ENCODE results near the gene ADAMTS2. TPM values are rescaled to one million over a fixed set of nuclear protein-coding genes. Genes with fewer than 3 reads are reported as not detected.

Gene ADAMTS2
- total RNA-seq, 1 donor from 2014 or later: 11.9 TPM

DNA sequence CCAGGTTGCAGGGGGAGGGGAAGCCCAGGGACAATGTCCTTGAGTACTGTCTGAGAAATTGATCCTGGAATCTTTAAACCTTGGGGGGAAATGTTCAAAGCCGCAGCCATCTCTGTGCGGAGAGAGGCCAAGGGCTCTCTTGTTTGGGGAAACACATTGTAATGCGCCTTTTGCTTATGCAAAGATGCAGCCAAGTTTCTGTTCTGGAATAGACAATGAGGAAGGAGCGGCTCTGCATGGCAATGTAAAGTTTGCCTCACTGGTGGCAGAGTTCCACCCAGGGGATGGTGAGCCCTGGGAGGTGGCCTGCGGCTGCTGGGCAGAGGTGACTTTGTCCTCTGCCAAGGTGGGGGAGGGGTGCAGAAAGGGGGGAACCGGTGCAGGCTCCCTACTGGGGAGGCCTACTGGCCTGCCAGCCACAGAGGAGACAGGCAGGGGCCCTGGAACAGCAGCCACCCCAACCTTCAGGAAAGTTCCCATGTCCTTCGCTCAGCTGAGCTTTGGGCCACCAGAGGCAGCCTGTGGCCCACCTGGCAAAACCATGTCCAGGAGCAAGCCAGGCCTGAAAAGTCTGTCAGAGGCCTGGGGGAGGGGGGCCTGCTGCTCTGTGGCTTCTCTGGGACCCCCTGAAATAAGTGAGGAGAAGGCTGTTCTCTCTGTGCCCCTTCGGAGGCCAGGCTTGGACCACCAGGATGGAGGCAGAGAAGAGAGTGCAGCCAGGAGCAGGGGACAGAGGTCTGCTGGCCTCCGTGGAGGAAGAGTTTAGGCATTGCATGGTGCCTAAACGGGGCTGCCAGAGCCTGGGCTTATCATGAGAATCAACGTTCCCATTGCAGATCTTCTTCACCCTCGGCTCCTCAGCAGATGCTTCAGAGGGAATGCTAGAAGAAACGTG lies 157.3 kb downstream of the ADAMTS2 start:
- DNase-seq (ENCODE audit: low spot score) (no peak), ATAC-seq (peak; percentile 20)

- no peak for DNase-seq (ENCODE audit: low spot score)
- ATAC-seq: no peak
Observed at GRCh38 chr5:179187229-179187678, 158.0 kb downstream of the ADAMTS2 start.

GRCh38 chr5:179186801-179187200 lies 158.5 kb downstream of the ADAMTS2 start:
- ATAC-seq: no peak
- DNase-seq (ENCODE audit: low spot score): no peak

- no peak for ATAC-seq
- no peak for DNase-seq (ENCODE audit: low spot score)
Observed at GRCh38 chr5:179185941-179186411, 159.3 kb downstream of the ADAMTS2 start.

DNA sequence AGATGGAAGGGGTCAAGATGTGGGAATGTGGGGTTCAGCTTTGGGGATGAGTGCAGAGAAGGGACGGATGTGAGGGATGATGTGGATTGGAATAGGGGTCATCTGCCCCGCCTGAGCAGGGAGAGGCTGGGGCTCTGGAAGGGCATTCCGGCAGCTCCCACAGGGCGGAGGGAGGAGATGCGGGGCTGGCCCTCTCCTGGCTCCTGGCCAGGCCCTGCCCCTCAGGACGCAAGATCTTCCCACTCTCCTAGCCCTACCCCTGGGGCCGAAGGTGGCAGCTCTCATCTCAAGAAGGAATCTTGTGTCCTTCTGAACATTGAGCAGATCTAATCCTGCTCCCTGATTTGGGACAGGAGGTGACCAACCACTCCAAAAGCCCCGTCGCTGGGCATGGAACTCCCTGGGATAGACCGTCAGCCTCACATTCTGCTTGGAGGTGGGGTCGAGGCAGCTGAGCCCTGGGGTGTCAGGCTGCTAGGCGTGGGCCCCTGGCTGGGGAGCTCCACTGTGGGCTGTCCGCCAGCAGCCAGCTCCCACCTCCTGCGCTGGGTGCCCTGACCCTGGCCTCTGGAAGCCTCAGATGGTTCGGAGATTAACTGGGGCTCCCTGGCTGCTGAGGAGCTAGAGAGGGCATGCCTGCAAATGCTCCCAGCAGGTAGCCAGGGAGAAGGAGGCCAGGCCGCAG lies 159.9 kb downstream of the ADAMTS2 start:
- DNase-seq (ENCODE audit: low spot score): no peak
- no peak for ATAC-seq

DNA sequence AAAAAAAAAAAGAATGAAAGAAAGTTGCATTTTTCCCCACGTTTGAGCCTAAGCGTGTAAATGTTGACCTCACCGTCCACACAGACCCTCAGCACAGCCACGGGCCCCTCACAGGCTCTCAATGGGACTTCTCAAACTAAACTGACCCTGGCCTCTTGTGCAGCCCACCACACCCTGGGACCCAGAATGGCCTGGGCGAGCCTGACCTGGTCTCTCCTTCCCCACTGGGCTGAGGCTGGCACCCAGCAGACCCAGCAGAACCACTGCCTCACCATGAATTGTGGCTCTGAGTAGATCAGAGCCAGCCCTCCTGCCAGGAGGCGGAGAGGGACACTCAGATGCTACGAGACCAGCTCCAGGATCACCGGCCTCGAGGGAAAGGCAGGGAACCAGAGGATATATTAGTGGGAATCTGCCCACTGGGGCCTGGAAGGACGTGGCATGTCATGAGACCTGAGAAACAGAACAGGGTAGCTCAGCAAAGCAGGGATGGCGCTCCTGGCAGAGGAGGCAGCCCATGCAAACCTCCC lies 160.7 kb downstream of the ADAMTS2 start:
- DNase-seq (ENCODE audit: low spot score): no peak
- no peak for ATAC-seq

DNA sequence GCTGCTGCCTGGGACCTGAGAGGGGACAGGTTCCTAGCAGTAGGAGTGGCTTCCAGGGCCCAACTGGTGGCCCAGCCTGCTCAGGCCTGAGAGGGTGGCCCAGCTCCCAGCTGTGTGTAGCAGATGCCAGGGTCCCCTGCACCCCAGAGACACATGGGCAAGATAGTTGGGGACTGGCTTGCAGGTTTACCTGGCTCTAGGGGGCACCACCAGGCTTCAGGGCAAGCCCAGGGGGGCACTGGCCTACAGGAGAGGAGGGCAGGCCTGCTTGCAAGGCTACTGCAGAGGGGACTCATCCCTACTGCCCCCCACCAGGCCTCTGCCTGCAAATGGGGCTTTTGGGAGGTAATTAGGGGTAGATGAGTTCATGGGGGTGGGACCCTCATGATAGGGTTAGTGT lies 161.8 kb downstream of the ADAMTS2 start:
- DNase-seq (ENCODE audit: low spot score) (no peak), ATAC-seq (no peak)

- ATAC-seq (no peak), DNase-seq (ENCODE audit: low spot score) (no peak)
Observed at GRCh38 chr5:179182601-179183000, 162.7 kb downstream of the ADAMTS2 start.

GRCh38 chr5:179181988-179182387 lies 163.3 kb downstream of the ADAMTS2 start:
- no peak for ATAC-seq
- DNase-seq (ENCODE audit: low spot score): no peak

GRCh38 chr5:179180921-179181645 lies 164.2 kb downstream of the ADAMTS2 start:
- DNase-seq (ENCODE audit: low spot score) (no peak), ATAC-seq (no peak)

DNA sequence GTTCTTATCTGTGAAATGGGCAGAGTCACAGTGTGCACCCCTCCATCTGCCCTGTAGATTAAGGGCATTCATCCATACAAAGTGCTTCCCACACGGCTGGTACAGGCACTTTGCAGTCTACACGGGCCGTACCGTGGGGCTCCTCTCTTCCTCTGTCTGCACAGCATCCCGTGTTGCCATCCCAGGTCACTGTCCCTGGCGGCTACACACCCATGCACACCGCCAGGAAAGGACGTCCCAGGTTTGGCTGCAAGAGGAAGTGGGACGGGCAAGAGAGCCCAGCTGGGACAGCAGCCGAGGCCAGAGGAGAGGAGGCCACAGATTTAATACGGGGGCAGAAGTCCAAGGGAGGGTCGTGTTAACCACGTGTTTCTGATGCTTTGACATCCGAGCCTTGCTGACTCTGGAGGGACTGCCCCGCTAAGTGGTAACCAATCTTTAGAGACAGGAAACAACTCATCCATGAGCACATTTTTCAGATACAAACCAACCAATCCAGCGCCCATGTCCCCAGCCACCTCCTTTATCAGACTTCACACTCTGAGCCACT lies 165.1 kb downstream of the ADAMTS2 start:
- no peak for DNase-seq (ENCODE audit: low spot score)

DNA sequence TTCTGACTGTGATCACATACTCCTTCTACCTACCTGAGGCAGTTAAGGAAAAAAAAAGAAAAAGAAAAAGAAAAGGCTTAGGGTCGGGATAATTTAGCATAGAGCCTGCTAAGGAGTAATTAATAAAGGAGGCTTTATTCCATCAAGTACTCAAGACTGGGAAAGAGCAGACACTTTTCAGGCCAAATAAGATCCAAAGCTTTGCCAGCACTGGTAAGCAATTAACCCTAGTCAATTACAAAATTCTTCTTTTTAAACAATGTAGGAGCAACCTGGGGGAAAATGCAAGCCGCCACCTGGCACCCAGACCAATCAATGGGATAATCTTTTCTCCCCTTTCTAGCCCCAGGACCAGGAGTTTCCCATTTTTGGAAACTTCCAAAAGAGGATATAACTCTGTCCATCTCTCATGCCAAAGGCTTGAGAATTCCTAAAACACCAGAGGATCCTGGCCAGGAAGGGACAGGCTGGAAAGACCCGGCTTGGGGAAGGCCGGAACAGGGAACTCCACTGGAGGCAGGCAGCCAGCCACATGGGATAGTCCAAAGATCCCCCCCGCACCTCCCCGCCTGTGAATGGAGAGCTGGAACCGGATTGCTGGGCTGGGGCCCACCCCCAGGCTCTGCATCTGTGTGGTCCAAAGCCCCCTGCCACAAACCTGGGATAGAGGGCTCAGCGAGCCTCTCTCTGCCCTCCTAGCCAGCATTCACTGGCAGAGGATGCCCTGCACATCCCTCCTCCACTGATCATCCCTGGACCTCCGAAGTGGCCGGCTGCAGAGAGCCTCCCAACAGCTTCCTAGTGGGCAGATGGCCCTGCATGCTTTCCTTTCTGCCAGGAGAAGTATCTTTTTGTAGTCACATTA lies 167.3 kb downstream of the ADAMTS2 start:
- no peak for DNase-seq (ENCODE audit: low spot score)

More for the DNA sequence above, 165.1 kb downstream of the ADAMTS2 start:
- no peak for ATAC-seq

DNA sequence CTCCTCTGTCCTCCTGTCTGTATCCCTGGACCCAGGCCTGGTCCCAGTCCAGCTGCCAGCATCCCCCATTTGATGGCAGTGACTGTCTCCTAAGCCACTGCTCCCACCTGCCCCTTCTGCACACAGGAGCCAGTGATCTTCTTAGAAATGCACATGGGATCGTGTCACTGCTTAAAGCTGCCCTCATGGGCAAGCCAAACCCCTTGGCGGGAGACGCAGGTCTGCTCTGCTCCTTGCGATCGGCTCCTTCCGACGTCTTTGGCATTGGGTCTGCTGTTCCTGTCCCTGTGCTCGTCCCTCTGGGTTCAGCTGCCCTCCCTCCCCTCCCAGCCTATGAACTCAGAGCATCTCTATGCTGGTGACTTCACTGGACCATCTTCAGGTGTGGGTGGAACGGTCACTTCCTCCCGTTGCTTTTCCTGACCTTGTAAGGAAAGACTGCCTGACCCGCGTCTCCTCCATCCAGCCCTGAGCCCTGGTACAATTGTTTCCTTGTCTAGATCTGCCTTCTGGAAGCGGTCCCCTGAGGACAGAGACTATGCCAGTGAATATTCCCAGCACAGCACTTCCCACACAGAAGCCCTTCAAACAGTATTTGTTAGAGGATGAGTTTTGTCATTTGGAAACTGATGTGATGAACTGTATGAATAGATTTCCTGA lies 168.6 kb downstream of the ADAMTS2 start:
- DNase-seq (ENCODE audit: low spot score) (no peak), ATAC-seq (no peak)

More for the DNA sequence above, 167.3 kb downstream of the ADAMTS2 start:
- no peak for ATAC-seq

DNA sequence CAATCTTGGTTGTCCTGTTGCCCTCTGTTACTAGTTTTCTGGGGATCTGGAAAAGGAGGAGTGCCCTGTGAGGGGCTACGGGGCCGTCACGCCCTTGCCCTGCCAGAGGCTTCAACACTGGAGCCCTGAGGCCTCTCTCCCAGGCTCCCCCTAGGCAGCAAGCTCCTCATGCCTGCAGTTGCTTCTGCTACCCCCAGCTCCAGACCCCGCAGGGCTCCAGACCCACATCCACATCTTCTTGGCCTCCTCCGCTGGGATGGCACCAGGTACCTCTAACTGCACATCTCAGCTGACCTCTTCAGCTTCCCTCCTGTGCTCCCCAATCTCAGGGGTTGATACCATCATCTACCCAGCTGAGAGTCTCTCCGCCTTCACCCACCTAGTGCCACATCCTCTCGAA lies 169.1 kb downstream of the ADAMTS2 start:
- ATAC-seq (no peak), DNase-seq (ENCODE audit: low spot score) (no peak)

- DNase-seq (ENCODE audit: low spot score) (no peak), ATAC-seq (no peak)
Observed at GRCh38 chr5:179171816-179172745, 173.2 kb downstream of the ADAMTS2 start.

GRCh38 chr5:179171251-179171815 lies 173.9 kb downstream of the ADAMTS2 start:
- ATAC-seq: no peak
- DNase-seq (ENCODE audit: low spot score): no peak

DNA sequence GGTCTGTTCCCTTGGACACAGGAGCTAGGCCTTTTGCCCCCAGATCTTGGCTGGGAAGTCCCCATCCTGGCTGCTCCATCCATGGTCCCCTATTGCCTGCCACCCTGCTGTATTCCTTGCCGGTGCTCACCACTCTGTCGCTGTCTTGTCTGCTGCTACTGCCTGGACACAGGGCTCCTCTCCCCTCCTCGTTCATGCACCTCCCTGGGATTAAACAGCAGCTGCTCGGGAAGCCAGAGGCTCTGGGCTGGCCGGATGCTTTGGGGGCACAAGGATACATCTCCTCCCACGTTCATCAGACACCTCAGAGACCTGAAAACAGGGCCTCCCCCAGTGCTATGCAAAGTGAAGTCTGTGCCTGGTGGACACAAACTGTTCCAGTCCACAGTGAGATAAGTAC lies 174.7 kb downstream of the ADAMTS2 start:
- no peak for DNase-seq (ENCODE audit: low spot score)
- no peak for ATAC-seq

GRCh38 chr5:179169836-179170235 lies 175.4 kb downstream of the ADAMTS2 start:
- no peak for DNase-seq (ENCODE audit: low spot score)
- ATAC-seq: no peak
